CD4-positive, alpha-beta memory T cell (primary cell): ENCODE data around the gene USP8. TPM values are rescaled to one million over a fixed set of nuclear protein-coding genes. Genes with fewer than 3 reads are reported as not detected.

Experiments used
- CTCF ChIA-PET: fragments of 350-600 bp; sonication (Branson Sonifier 250); formaldehyde crosslinking; loops from one replicate; lab custom pipeline; 2021; ENCODE audit warnings: inconsistent platforms; ENCODE audit not compliant: partially characterized antibody; lab: Charles Lee
- POLR2A ChIA-PET: fragments of 350-600 bp; sonication (Branson Sonifier 250); formaldehyde crosslinking; loops from one replicate; lab custom pipeline; 2021; ENCODE audit not compliant: partially characterized antibody; lab: Charles Lee
- DNase-seq, 5 donors: peaks; one replicate each; pipeline versions ENCODE4 v3.0.0 to v3.0.0-alpha.2; 2020 to 2022; ENCODE audit warnings: mixed read lengths in 1 of 5
- H3K27ac ChIP-seq: one replicate; pipeline ENCODE4 v1.7.0; 2013; ENCODE audit warnings: low read depth, low read length
- H3K27me3 ChIP-seq: 2 replicates; pipeline ENCODE4 v1.7.0; 2013; ENCODE audit warnings: mild to moderate bottlenecking, low read length, moderate library complexity; ENCODE audit not compliant: insufficient read depth
- H3K36me3 ChIP-seq: 2 replicates; pipeline ENCODE4 v1.7.0; 2013; ENCODE audit warnings: mild to moderate bottlenecking, low read length, moderate library complexity; ENCODE audit not compliant: insufficient read depth
- H3K4me1 ChIP-seq: 2 replicates; pipeline ENCODE4 v1.7.0; 2013; ENCODE audit warnings: mild to moderate bottlenecking, low read length, moderate library complexity; ENCODE audit not compliant: insufficient read depth
- H3K4me3 ChIP-seq, 2 donors: one replicate each; pipeline ENCODE4 v1.7.0; 2013; ENCODE audit warnings: low read length in 2 of 2, mild to moderate bottlenecking in 1 of 2
- H3K9me3 ChIP-seq, 2 donors: one replicate each; pipeline ENCODE4 v1.7.0; 2013; ENCODE audit warnings: low read length in 2 of 2, control low read depth in 1 of 2; ENCODE audit not compliant: control insufficient read depth in 1 of 2
- H3K27ac Mint-ChIP-seq, 7 donors: one replicate each; pipeline ENCODE4 v1.8.0; 2020 to 2021; ENCODE audit warnings: mixed read lengths in 7 of 7, mild to moderate bottlenecking in 6 of 7, inconsistent platforms in 3 of 7, moderate library complexity in 3 of 7
- H3K27me3 Mint-ChIP-seq, 2 donors: one replicate each; pipeline ENCODE4 v1.8.0; 2020 to 2021; ENCODE audit warnings: mixed read lengths in 2 of 2
- H3K36me3 Mint-ChIP-seq, 2 donors: one replicate each; pipeline ENCODE4 v1.8.0; 2020 to 2021; ENCODE audit warnings: mixed read lengths in 2 of 2, inconsistent platforms in 1 of 2, mild to moderate bottlenecking in 1 of 2
- H3K4me1 Mint-ChIP-seq, 4 donors: one replicate each; pipeline ENCODE4 v1.8.0; 2020 to 2021; ENCODE audit warnings: mixed read lengths in 4 of 4, mild to moderate bottlenecking in 1 of 4
- H3K4me3 Mint-ChIP-seq, 8 donors: one replicate each; pipeline ENCODE4 v1.8.0; 2020 to 2021; ENCODE audit warnings: mixed read lengths in 8 of 8, mild to moderate bottlenecking in 7 of 8, moderate library complexity in 6 of 8, inconsistent platforms in 3 of 8
- H3K9me3 Mint-ChIP-seq, 8 donors: one replicate each; pipeline ENCODE4 v1.8.0; 2020 to 2021; ENCODE audit warnings: mixed read lengths in 8 of 8, mild to moderate bottlenecking in 5 of 8, inconsistent platforms in 3 of 8, moderate library complexity in 1 of 8
- intact Hi-C: fragments of 100-400 bp; cut with micrococcal nuclease; formaldehyde crosslinking; loops from one replicate; pipeline ENCODE4 v1.15.1; 2023
- polyA plus RNA-seq, 2 donors: library from polyadenylated mRNA; unstranded; fragments of 300-500 nt; fragmentation: Illumina TruSeq; gene quantifications; one replicate each; pipeline ENCODE4 v1.2.3, GENCODE V29; 2021
- total RNA-seq, 2 experiments: library from RNA; stranded (reverse); gene quantifications; one replicate each; pipeline ENCODE4 v1.2.3, GENCODE V29; 2021

The USP8 gene
- total and polyA plus RNA-seq, 4 experiments from 2014 or later, result 23.5 to 70.9 (median 60.8) TPM

- ChIA-PET POLR2A (no interaction called here), CTCF (no interaction called here)
- Histone ChIP-seq H3K27ac (no peak overlapping the region), H3K4me3 (no peak overlapping the region), H3K4me1 (peaks cover 6% of the 10 kb centered on the region), H3K36me3 (peaks cover 6% of the 10 kb centered on the region), H3K27me3 (no peaks in the 10 kb centered on the region), H3K9me3 (no peaks in the 10 kb centered on the region)
- Mint-ChIP-seq H3K4me1 (peaks cover 7 to 12% (median 10%) of the 10 kb centered on the region in 4 donors), H3K27me3 (no peaks in the 10 kb centered on the region), H3K9me3 (no peaks in the 10 kb centered on the region), H3K4me3 (no peak overlapping the region), H3K27ac (no peak overlapping the region), H3K36me3 (peaks cover 23 to 31% of the 10 kb centered on the region in 2 donors)
- intact Hi-C loops, result no loop called here
- DNase-seq, result no peak
These were observed 133.8 kb downstream of the USP8 start for GRCh38 chr15:50558012-50558411.

GRCh38 chr15:50562735-50563640 lies 138.8 kb downstream of the USP8 start:
- POLR2A ChIA-PET, result no interaction called here
- Mint-ChIP-seq H3K4me1 (peaks cover 0 to 9% (median under 1%) of the 10 kb centered on the region in 4 donors), H3K36me3 (peaks cover 32 to 44% of the 10 kb centered on the region in 2 donors), H3K4me3 (no peak overlapping the region), H3K27me3 (no peaks in the 10 kb centered on the region), H3K27ac (peak overlapping the region in 6 of 7 donors; percentile 34 to 93 (median 66)), H3K9me3 (no peaks in the 10 kb centered on the region)
- Histone ChIP-seq H3K27ac (no peak overlapping the region), H3K36me3 (peaks cover 10% of the 10 kb centered on the region), H3K4me3 (no peak overlapping the region), H3K9me3 (no peaks in the 10 kb centered on the region), H3K4me1 (no peaks in the 10 kb centered on the region), H3K27me3 (no peaks in the 10 kb centered on the region)
- no peak for DNase-seq
- intact Hi-C loops, result no loop called here
- CTCF ChIA-PET, result no interaction called here

- Mint-ChIP-seq H3K27ac (peak overlapping the region in 4 of 7 donors; percentile 12 to 93 (median 31)), H3K36me3 (peaks cover 39 to 49% of the 10 kb centered on the region in 2 donors), H3K9me3 (no peaks in the 10 kb centered on the region), H3K27me3 (no peaks in the 10 kb centered on the region), H3K4me3 (no peak overlapping the region), H3K4me1 (peaks cover 0 to 9% (median under 1%) of the 10 kb centered on the region in 4 donors)
- no peak for DNase-seq
- Histone ChIP-seq H3K27ac (no peak overlapping the region), H3K4me3 (no peak overlapping the region), H3K27me3 (no peaks in the 10 kb centered on the region), H3K36me3 (peaks cover 10% of the 10 kb centered on the region), H3K9me3 (no peaks in the 10 kb centered on the region), H3K4me1 (no peaks in the 10 kb centered on the region)
- ChIA-PET POLR2A (no interaction called here), CTCF (no interaction called here)
- intact Hi-C loops, result no loop called here
These were observed 139.6 kb downstream of the USP8 start for GRCh38 chr15:50563756-50564155.

Other genes starting within 250 kb of the USP8 start
- under 1 TPM; 0.61 to 0.75 TPM for gene SLC27A2, start 242.2 kb upstream of the USP8 start, total RNA-seq
- gene SLC27A2, start 242.2 kb upstream of the USP8 start, polyA plus RNA-seq, result under 1 TPM in 1 of 2 donors, not detected in 1; 0.93 TPM
- not detected for gene HDC, start 158.7 kb upstream of the USP8 start, total RNA-seq
- gene HDC, start 158.7 kb upstream of the USP8 start, polyA plus RNA-seq, result under 1 TPM in 1 of 2 donors, not detected in 1; 0.18 TPM
- gene GABPB1, start 69.2 kb upstream of the USP8 start, total RNA-seq, result 10 to 100 TPM; 15.1 to 17.0 TPM
- 10 to 100 TPM; 28.9 to 31.6 TPM for gene GABPB1, start 69.2 kb upstream of the USP8 start, polyA plus RNA-seq
- not detected for gene USP50, start 122.3 kb downstream of the USP8 start, total RNA-seq
- gene USP50, start 122.3 kb downstream of the USP8 start, polyA plus RNA-seq, result not detected